D721Med (cell line): ENCODE data around the gene EFHD1.
A peak's percentile ranks its signal among the peaks of the same experiment; 100 is the strongest.

ENCODE experiments used
- DNase-seq: peaks from one replicate; pipeline ENCODE4 v3.0.0; 2011; ENCODE audit warnings: low spot score; ENCODE audit not compliant: insufficient read length
- FAIRE-seq: peaks from 2 replicates; lab custom pipeline; 2011; peaks lifted over from hg19 to GRCh38; lab: Jason Lieb, UNC
- CTCF ChIP-seq: IDR thresholded peaks from 2 replicates; pipeline ENCODE4 v1.5.1; 2012; ENCODE audit warnings: mild to moderate bottlenecking, control low read depth; ENCODE audit not compliant: insufficient read depth; ENCODE audit errors: missing control alignments

EFHD1 gene

GRCh38 chr2:232696609-232697058 lies 63.2 kb downstream of the EFHD1 start:
- DNase-seq, result no peak
- no peak for FAIRE-seq
- TF ChIP-seq CTCF, result no peak

DNA sequence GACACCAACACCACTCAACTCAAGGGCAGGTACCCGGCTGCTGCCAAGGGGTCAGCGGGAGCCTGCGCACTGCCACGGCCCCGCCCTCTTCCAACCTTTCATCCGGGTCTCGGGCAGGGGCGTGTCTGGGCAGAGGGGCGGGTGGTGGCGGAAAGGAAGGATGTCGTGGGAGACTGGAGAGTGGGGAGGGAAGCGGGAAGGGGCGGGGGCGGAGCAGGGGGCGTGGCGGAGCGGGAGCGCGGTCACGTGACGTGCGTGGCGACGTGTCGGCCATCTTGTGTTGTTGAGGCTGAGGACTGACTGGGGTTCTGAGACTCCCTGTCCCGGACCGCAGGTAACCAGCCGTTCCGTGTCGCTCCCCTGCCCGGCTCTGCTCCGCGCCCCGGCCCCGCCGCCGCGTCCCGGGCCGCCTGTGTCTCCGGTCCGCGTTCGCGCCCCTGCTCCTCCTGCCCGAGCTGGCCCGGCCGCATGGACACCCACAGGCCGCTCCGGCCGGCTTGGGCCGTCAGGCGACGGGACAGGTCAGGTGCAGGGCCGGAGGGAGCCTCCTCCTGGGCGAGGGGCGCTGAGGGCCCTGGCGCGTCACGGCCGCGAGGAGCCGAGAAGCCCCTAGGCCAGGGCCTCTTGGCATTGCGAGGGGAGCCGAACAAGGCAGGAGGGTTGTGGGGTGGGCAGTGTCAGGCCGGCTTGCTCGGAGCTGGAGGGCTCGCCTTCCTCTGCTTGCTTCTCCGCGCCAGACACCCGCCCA lies 63.8 kb downstream of the EFHD1 start, which contains the start of gene GIGYF2:
Gene GIGYF2 (plus strand): TSS at position 273 of the 748 bp plus-strand sequence. CDS start 37,867 bp downstream, outside the sequence.
- DNase-seq, result peak; percentile 94
- no peak for TF ChIP-seq CTCF
- no peak for FAIRE-seq

- no peak for TF ChIP-seq CTCF
- FAIRE-seq (no peak), DNase-seq (no peak)
These were observed 64.4 kb downstream of the EFHD1 start for GRCh38 chr2:232697807-232698110.

DNA sequence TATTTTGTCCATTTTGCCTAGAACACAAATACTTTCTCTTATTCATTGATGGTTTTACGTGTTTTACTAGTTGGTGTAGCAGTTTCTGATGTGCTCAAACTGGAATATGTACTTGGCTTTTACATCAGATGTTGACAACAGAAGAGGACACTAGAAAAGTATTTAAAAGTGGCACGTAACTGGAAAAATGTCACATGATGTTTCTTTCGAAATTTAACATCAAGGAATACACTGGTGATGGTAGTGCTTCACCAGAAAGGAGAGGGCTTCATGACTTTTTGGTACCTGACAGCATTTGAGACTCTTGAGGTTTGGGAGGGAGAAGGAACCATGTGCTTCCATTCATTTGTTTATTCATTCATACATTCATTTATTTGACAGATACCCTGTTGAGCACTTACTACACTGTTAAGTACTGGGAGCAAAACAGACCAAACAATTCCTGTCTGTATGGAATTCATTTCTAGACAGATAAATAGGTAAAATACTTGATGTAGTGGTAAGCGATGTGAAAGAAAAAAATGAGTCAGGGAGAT lies 65.2 kb downstream of the EFHD1 start:
- FAIRE-seq (no peak), DNase-seq (no peak)
- no peak for TF ChIP-seq CTCF

GRCh38 chr2:232699110-232699509 lies 65.7 kb downstream of the EFHD1 start:
- no peak for DNase-seq
- no peak for TF ChIP-seq CTCF
- FAIRE-seq, result no peak

- no peak for TF ChIP-seq CTCF
- no peak for FAIRE-seq
- no peak for DNase-seq
These were observed 66.8 kb downstream of the EFHD1 start for GRCh38 chr2:232700154-232700553.

DNA sequence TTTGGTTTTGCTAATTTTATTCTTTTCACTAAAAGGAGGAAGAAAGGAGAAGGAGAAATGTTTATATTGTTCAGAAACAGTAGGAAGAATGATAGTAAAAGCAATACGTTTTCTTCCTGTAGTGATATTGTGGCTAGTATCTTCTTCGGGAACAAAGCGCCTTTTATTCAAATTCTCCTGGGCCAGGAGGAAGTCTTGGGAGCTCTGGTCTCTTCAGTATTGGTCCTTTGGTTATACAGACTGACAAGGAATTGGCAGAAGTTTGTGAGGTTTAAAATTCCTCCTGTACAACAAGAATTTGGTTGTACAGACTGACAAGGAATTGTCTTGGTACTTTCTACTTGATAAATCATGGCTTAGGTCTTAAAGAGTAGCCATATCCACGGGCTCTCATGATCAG lies 73.7 kb downstream of the EFHD1 start:
- no peak for FAIRE-seq
- no peak for TF ChIP-seq CTCF
- DNase-seq, result no peak
